SK-N-SH (cell line): ENCODE results near the gene SCUBE3. TPM values are rescaled to one million over a fixed set of nuclear protein-coding genes. Genes with fewer than 3 reads are reported as not detected.

Experiments
- CTCF ChIA-PET: fragments of 300-600, 350-600 bp; formaldehyde crosslinking; extraction: SDS; loops from one replicate; lab custom pipeline; 2021; lab: Yijun Ruan, JAX
- POLR2A ChIA-PET: fragments of 350-600 bp; sonication (Branson Sonifier 250); formaldehyde crosslinking; extraction: SDS; loops from one replicate; lab custom pipeline; 2020; ENCODE audit warnings: antibody characterized with exemption, inconsistent platforms; lab: Yijun Ruan, JAX
- DNase-seq: peaks from one replicate; pipeline ENCODE4 v3.0.0; 2012
- H2AFZ ChIP-seq: fragments of 200-600 bp; sonication (generic); 2 replicates; pipeline ENCODE4 v1.8.1; 2016; ENCODE audit warnings: antibody characterized with exemption, mild to moderate bottlenecking, low read depth
- H3F3A ChIP-seq: fragments of 200-600 bp; sonication (generic); replicated peaks from 2 replicates; pipeline ENCODE3; 2016; ENCODE audit warnings: antibody characterized with exemption, mild to moderate bottlenecking; ENCODE audit not compliant: insufficient read depth
- H3K27ac ChIP-seq, 2 experiments: fragments of 200-500 bp in 1 of 2; fragments of 200-600 bp in 1 of 2; sonication (Bioruptor generic) in 1 of 2; sonication (generic), shearing (Covaris generic) in 1 of 2; 2 replicates each; pipeline versions ENCODE4 v1.5.1 to v1.6.1; 2014 to 2016; ENCODE audit warnings: low read depth in 2 of 2, inconsistent platforms in 1 of 2, low read length in 1 of 2, mild to moderate bottlenecking in 1 of 2, mixed read lengths in 1 of 2
- H3K27me3 ChIP-seq: fragments of 200-600 bp; sonication (generic), shearing (Covaris generic); 2 replicates; pipeline ENCODE4 v1.6.1; 2016; ENCODE audit warnings: mixed run types; ENCODE audit not compliant: insufficient read depth
- H3K36me3 ChIP-seq, 2 experiments: fragments of 200-500 bp in 1 of 2; fragments of 200-600 bp in 1 of 2; sonication (Bioruptor generic) in 1 of 2; sonication (generic) in 1 of 2; replicated peaks in 1 of 2; 2 replicates each; pipeline versions ENCODE3 to v1.5.1; 2014 to 2016; ENCODE audit warnings: low read length in 1 of 2, mild to moderate bottlenecking in 1 of 2; ENCODE audit not compliant: insufficient read depth in 2 of 2, control insufficient read depth in 1 of 2
- H3K4me1 ChIP-seq, 2 experiments: fragments of 200-500 bp in 1 of 2; fragments of 200-600 bp in 1 of 2; sonication (Bioruptor generic) in 1 of 2; sonication (generic), shearing (Covaris generic) in 1 of 2; 2 replicates each; pipeline versions ENCODE4 v1.5.1 to v1.6.1; 2014 to 2016; ENCODE audit warnings: low read depth in 1 of 2, low read length in 1 of 2, mixed run types in 1 of 2; ENCODE audit not compliant: insufficient read depth in 2 of 2, control insufficient read depth in 1 of 2
- H3K4me2 ChIP-seq: fragments of 200-600 bp; sonication (generic), shearing (Covaris generic); 2 replicates; pipeline ENCODE4 v1.6.1; 2017; ENCODE audit warnings: mixed run types
- H3K4me3 ChIP-seq, 2 experiments: fragments of 200-500 bp in 1 of 2; fragments of 200-600 bp in 1 of 2; sonication (Bioruptor generic) in 1 of 2; sonication (generic), shearing (Covaris generic) in 1 of 2; 2 replicates each; pipeline versions ENCODE4 v1.5.1 to v1.8.1; 2014 to 2016; ENCODE audit warnings: low read depth in 2 of 2, inconsistent platforms in 1 of 2, low read length in 1 of 2, mild to moderate bottlenecking in 1 of 2, mixed read lengths in 1 of 2, moderate library complexity in 1 of 2
- H3K79me2 ChIP-seq: fragments of 200-600 bp; sonication (generic); 2 replicates; pipeline ENCODE4 v1.8.1; 2017; ENCODE audit warnings: mild to moderate bottlenecking; ENCODE audit not compliant: insufficient read depth
- H3K9ac ChIP-seq: fragments of 200-600 bp; sonication (generic); 2 replicates; pipeline ENCODE4 v1.6.1; 2017; ENCODE audit warnings: mixed run types
- H3K9me2 ChIP-seq: fragments of 200-600 bp; sonication (generic); 2 replicates; pipeline ENCODE4 v1.6.1; 2017; ENCODE audit warnings: mixed run types
- H3K9me3 ChIP-seq: fragments of 200-600 bp; sonication (generic); 2 replicates; pipeline ENCODE4 v1.6.1; 2017; ENCODE audit warnings: mixed run types, mild to moderate bottlenecking, moderate library complexity
- H4K20me1 ChIP-seq: fragments of 200-600 bp; sonication (generic); 2 replicates; pipeline ENCODE4 v1.6.1; 2017; ENCODE audit warnings: mild to moderate bottlenecking, mixed run types; ENCODE audit not compliant: insufficient read depth
- CHD2 ChIP-seq: fragments of 150-350 bp; IDR thresholded peaks from 2 replicates; pipeline ENCODE4 v1.6.1; 2018; ENCODE audit warnings: low read length; ENCODE audit not compliant: partially characterized antibody
- CTCF ChIP-seq: fragments of 200-600 bp; sonication (generic); IDR thresholded peaks from 2 replicates; pipeline ENCODE4 v1.6.1; 2017; ENCODE audit warnings: antibody characterized with exemption, mild to moderate bottlenecking, moderate library complexity
- GABPA ChIP-seq: IDR thresholded peaks from 2 replicates; pipeline ENCODE4 v1.4.0; 2012; ENCODE audit warnings: low read depth, mild to moderate bottlenecking
- JUND ChIP-seq: IDR thresholded peaks from 2 replicates; pipeline ENCODE4 v1.4.0; 2012
- MEF2A ChIP-seq: IDR thresholded peaks from 2 replicates; pipeline ENCODE4 v1.4.0; 2012; ENCODE audit warnings: low read depth, borderline replicate concordance
- MXI1 ChIP-seq: IDR thresholded peaks from 2 replicates; pipeline ENCODE4 v1.6.1; 2012; ENCODE audit warnings: mild to moderate bottlenecking, low read depth, low read length, improper control_type of control experiment
- POLR2AphosphoS5 ChIP-seq: IDR thresholded peaks from 2 replicates; pipeline ENCODE4 v1.6.1; 2012; ENCODE audit warnings: low read depth, low read length
- RCOR1 ChIP-seq: fragments of 150-350 bp; IDR thresholded peaks from 2 replicates; pipeline ENCODE4 v1.6.1; 2017; ENCODE audit warnings: antibody characterized with exemption, low read length
- RFX5 ChIP-seq: IDR thresholded peaks from 2 replicates; pipeline ENCODE4 v1.6.1; 2012; ENCODE audit warnings: mild to moderate bottlenecking, improper control_type of control experiment, low read length
- RXRA ChIP-seq: IDR thresholded peaks from 2 replicates; pipeline ENCODE4 v1.4.0; 2012; ENCODE audit warnings: low read depth, mild to moderate bottlenecking, borderline replicate concordance
- SMC3 ChIP-seq: IDR thresholded peaks from 2 replicates; pipeline ENCODE4 v1.6.1; 2012; ENCODE audit warnings: low read depth, low read length, improper control_type of control experiment
- TCF12 ChIP-seq: IDR thresholded peaks from 2 replicates; pipeline ENCODE4 v1.4.0; 2012
- TEAD4 ChIP-seq: IDR thresholded peaks from 2 replicates; pipeline ENCODE4 v1.4.0; 2012; ENCODE audit warnings: mild to moderate bottlenecking, borderline replicate concordance; ENCODE audit not compliant: insufficient read depth
- YY1 ChIP-seq: IDR thresholded peaks from 2 replicates; pipeline ENCODE4 v1.4.0; 2012; ENCODE audit warnings: low read depth, mild to moderate bottlenecking
- WGBS: methylation state at CpG from one replicate; pipeline ENCODE4 v1.1.6; 2017; ENCODE audit warnings: low lambda C conversion rate; 5-methylcytosine and 5-hydroxymethylcytosine counted together
- polyA plus RNA-seq, 3 experiments: library from polyadenylated mRNA; depleted of rRNA; stranded (reverse); fragments of >200 nt; gene quantifications; 2 replicates each; pipeline ENCODE4 v1.2.3, GENCODE V29; 2012
- TF ChIP-seq, protein P1 (sequence below): fragments of 150-350 bp; IDR thresholded peaks from 2 replicates; pipeline ENCODE4 v1.6.1; 2016; ENCODE audit warnings: mild to moderate bottlenecking, low read depth, low read length
- TF ChIP-seq, protein P2 (sequence below): IDR thresholded peaks from 2 replicates; pipeline ENCODE4 v1.4.0; 2012; ENCODE audit warnings: low read depth
- TF ChIP-seq, protein P3 (sequence below): fragments of 150-350 bp; IDR thresholded peaks from 2 replicates; pipeline ENCODE4 v1.6.1; 2017; ENCODE audit warnings: antibody characterized with exemption, low read length, low read depth, borderline replicate concordance
- TF ChIP-seq, protein P4 (sequence below): IDR thresholded peaks from 2 replicates; pipeline ENCODE4 v1.4.0; 2012; ENCODE audit warnings: low read depth, borderline replicate concordance

The SCUBE3 gene
- polyA plus RNA-seq, 1 of the 3 experiments (the other 2 are of a cell fraction): 2.0 TPM

GRCh38 chr6:35291491-35291890 is 77.7 kb downstream of the SCUBE3 start:
- Histone ChIP-seq H3K27me3 (no peaks in the 10 kb centered on the region), H3K4me3 (no peak overlapping the region), H3K9me2 (no peaks in the 10 kb centered on the region), H2AFZ (no peak overlapping the region), H3K27ac (no peak overlapping the region), H3F3A (no peaks in the 10 kb centered on the region), H3K79me2 (no peaks in the 10 kb centered on the region), H3K9ac (no peak overlapping the region), H3K4me2 (no peak overlapping the region), H4K20me1 (no peaks in the 10 kb centered on the region), H3K4me1 (peaks cover 0 to 4% of the 10 kb centered on the region in 2 experiments; a peak in 1 of 4 replicates), H3K36me3 (peaks cover 16 to 85% of the 10 kb centered on the region in 2 experiments), H3K9me3 (no peaks in the 10 kb centered on the region)
- no peak for DNase-seq
- ChIA-PET CTCF (interaction anchor here (7.2 kb wide), 1 partner anchor 35 kb away, joined by 61 read pairs; no protein-coding TSS in a partner anchor), POLR2A (no interaction called here)
- WGBS: 99% methylated on average over 7 of the region's 13 CpGs
- TF ChIP-seq CHD2 (no peak), RCOR1 (no peak), RFX5 (no peak), MEF2A (no peak), TCF12 (no peak), CTCF (no peak), POLR2AphosphoS5 (no peak), GABPA (no peak), SMC3 (no peak), MXI1 (no peak), JUND (no peak), RXRA (no peak), TEAD4 (no peak), YY1 (no peak)
- TF ChIP-seq, protein P1, sequence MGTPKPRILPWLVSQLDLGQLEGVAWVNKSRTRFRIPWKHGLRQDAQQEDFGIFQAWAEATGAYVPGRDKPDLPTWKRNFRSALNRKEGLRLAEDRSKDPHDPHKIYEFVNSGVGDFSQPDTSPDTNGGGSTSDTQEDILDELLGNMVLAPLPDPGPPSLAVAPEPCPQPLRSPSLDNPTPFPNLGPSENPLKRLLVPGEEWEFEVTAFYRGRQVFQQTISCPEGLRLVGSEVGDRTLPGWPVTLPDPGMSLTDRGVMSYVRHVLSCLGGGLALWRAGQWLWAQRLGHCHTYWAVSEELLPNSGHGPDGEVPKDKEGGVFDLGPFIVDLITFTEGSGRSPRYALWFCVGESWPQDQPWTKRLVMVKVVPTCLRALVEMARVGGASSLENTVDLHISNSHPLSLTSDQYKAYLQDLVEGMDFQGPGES: no peak
- TF ChIP-seq, protein P2, sequence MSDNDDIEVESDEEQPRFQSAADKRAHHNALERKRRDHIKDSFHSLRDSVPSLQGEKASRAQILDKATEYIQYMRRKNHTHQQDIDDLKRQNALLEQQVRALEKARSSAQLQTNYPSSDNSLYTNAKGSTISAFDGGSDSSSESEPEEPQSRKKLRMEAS: no peak
- TF ChIP-seq, protein P3, sequence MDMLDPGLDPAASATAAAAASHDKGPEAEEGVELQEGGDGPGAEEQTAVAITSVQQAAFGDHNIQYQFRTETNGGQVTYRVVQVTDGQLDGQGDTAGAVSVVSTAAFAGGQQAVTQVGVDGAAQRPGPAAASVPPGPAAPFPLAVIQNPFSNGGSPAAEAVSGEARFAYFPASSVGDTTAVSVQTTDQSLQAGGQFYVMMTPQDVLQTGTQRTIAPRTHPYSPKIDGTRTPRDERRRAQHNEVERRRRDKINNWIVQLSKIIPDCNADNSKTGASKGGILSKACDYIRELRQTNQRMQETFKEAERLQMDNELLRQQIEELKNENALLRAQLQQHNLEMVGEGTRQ: no peak
- TF ChIP-seq, protein P4, sequence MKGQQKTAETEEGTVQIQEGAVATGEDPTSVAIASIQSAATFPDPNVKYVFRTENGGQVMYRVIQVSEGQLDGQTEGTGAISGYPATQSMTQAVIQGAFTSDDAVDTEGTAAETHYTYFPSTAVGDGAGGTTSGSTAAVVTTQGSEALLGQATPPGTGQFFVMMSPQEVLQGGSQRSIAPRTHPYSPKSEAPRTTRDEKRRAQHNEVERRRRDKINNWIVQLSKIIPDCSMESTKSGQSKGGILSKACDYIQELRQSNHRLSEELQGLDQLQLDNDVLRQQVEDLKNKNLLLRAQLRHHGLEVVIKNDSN: no peak
